ENCODE measurements around the gene ICE2.
A peak's percentile ranks its signal among the peaks of the same experiment; 100 is the strongest.

Gene ICE2

DNA sequence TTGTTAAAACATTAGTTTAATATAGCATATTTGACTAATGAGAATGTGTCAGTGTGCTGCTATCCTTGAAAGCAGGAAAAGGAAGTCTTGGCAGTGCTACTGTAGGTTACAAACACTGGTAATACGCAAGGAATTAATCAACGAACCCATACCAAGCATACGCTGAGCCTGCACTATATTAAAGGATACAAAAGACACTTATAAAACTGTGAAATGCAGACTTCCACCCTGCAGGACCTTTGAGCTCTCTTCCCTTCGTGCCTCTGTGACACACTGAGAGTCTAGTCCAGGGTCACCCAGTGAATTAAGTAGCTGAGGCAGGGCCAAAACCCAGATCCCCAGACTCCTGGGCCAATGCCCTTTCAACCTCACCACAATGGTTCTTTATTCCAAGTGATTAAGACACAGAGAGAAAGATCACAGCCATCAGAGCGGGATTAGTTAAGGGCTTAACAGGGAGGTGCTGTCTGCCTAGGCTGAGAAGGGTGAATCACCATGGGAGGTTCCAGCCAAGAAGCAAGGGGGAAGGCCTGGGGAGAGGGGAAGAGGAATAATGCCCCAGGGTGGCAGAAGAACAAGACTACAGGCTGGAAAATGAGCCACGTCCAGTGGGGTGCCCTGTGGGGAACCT, 88.0 kb downstream of the ICE2 start:
- Mint-ChIP-seq H3K27ac (peak overlapping the region; percentile 81), H3K4me3 (peak overlapping the region; percentile 71), H3K9me3 (no peaks in the 10 kb centered on the region), H3K4me1 (ENCODE audit: low read depth) (peaks cover 84% of the 10 kb centered on the region), H3K36me3 (ENCODE audit: low read depth) (peaks cover 97% of the 10 kb centered on the region), H3K27me3 (no peaks in the 10 kb centered on the region)
- intact Hi-C loops (cut with micrococcal nuclease) = loop anchor here (5.0 kb wide), 2 partner anchors 36 to 86 kb away; partner anchors contain the start of gene ICE2

DNA sequence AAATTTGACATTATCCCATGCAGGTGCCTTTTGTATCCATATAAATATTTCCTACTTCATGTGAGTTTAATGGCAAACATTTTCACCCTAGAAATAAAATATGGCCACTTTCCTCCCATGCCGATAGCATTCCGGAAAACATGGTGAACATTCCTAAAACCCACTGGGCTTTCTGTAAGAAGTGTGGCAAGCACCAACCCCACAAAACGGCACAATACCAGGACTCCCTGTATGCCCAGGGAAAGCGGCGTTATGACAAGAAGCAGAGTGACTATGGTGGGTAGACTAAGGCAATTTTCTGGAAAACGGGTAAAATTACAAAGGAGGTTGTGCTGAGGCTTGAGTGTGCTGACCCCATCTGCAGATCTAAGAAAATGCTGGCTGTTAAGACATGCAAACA, 88.7 kb downstream of the ICE2 start:
- H3K4me1 Mint-ChIP-seq (ENCODE audit: low read depth) = peaks cover 87% of the 10 kb centered on the region

DNA sequence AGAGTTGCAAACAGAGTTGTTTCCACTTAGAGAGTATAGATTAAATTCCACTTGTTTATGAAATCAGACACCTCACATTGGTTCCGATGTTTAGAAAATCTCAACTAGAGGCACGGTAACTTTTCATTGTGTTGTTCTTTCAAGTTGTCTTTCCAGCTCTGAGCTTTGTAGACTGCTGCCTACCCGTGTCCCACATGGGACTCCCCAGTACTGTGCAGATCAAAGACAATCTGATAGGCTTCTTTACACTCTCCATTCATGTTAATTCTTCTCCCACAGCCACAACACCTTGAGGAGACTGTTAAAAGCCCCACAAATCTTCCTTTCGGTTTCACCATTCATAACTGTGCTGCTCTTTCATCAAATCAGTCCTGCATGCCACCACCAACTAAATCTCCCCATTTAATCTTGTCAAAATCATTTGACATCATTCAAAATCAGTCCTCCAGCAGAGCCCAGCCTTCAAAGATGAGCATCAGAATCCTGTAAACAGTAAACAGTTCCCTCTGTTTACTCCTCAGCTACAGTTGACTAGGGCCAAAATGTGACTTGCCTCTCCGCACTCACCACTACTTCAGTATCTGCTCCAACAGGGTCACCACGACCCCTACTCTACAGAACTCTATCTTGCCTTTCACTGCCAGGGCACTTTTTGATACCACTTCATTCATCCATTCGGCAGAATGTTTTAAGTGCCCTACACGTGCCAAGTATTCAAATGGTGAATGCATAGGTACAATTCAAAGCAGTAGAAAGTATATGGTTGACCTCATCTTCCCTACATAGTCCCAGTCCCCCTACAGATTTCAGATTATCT, 89.5 kb downstream of the ICE2 start:
- H3K4me3 Mint-ChIP-seq = peak overlapping the region; percentile 13
- no peaks in the 10 kb centered on the region for H3K27me3 Mint-ChIP-seq
- peak overlapping the region; percentile 4 for H3K27ac Mint-ChIP-seq
- peaks cover 96% of the 10 kb centered on the region for H3K36me3 Mint-ChIP-seq (ENCODE audit: low read depth)
- intact Hi-C loops (cut with micrococcal nuclease) = loop anchor here (5.0 kb wide), 2 partner anchors 38 to 88 kb away; partner anchors contain the start of gene ICE2
- peaks cover 83% of the 10 kb centered on the region for H3K4me1 Mint-ChIP-seq (ENCODE audit: low read depth)
- no peaks in the 10 kb centered on the region for H3K9me3 Mint-ChIP-seq

More for the DNA sequence above, 88.7 kb downstream of the ICE2 start:
- Mint-ChIP-seq H3K27ac (peak overlapping the region; percentile 4), H3K27me3 (no peaks in the 10 kb centered on the region), H3K4me3 (peak overlapping the region; percentile 37), H3K36me3 (ENCODE audit: low read depth) (peaks cover 97% of the 10 kb centered on the region), H3K9me3 (no peaks in the 10 kb centered on the region)
- intact Hi-C loops (cut with micrococcal nuclease) = loop anchor here (5.0 kb wide), 2 partner anchors 37 to 87 kb away; partner anchors contain the start of gene ICE2

GRCh38 chr15:60387321-60387720, 91.6 kb downstream of the ICE2 start:
- Mint-ChIP-seq H3K9me3 (no peaks in the 10 kb centered on the region), H3K36me3 (ENCODE audit: low read depth) (peaks cover 96% of the 10 kb centered on the region), H3K27ac (no peak overlapping the region), H3K4me1 (ENCODE audit: low read depth) (peaks cover 77% of the 10 kb centered on the region), H3K4me3 (no peak overlapping the region), H3K27me3 (no peaks in the 10 kb centered on the region)
- intact Hi-C loops (cut with micrococcal nuclease) = no loop called here

GRCh38 chr15:60386615-60387014, 92.3 kb downstream of the ICE2 start:
- Mint-ChIP-seq H3K27ac (no peak overlapping the region), H3K4me1 (ENCODE audit: low read depth) (peaks cover 73% of the 10 kb centered on the region), H3K27me3 (no peaks in the 10 kb centered on the region), H3K36me3 (ENCODE audit: low read depth) (peaks cover 98% of the 10 kb centered on the region), H3K4me3 (no peak overlapping the region), H3K9me3 (no peaks in the 10 kb centered on the region)
- intact Hi-C loops (cut with micrococcal nuclease) = no loop called here

DNA sequence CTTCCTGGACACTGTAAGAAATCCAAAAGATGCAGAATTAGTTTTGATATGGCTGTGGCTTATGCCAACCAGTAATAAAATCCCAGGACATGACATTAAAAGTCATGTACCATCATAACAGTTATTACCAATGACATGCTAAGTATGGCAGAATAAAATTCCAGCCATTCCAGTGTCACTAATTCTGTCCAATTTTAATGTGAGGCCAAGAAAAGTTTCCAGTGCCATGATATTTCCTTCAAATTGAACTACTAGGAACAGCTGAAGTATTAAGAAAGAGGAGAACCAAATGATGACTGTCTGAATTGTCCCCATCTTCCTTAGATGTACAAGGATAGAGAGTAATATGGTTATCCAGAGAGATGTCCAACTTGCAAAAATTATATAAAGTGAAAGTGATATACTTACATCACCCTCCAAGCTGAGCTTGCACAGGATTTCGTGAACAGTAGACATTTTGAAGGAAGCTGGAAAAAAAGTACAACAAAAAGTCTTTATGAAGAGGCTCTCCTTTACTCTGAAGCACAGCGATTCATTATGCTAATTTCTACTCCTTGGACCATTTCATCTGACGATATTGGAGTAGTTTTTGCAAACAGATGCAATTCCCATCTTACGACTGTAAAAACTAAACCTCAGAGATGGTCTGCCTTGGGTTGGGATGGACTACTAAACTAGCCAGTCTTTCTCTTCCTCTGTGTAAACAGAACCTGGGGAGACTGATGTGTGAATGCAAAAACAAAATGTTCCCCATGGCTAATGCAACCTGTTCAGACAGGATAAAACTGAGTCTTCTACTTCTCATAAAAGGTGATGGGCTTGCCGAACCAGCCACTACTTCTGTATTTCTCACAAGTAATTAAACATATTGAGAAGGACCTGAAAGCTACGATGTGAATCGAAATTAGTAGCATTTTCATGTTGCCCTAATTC, 93.1 kb downstream of the ICE2 start:
- intact Hi-C loops (cut with micrococcal nuclease) = no loop called here
- Mint-ChIP-seq H3K4me1 (ENCODE audit: low read depth) (peaks cover 72% of the 10 kb centered on the region), H3K9me3 (no peaks in the 10 kb centered on the region), H3K36me3 (ENCODE audit: low read depth) (peaks cover 98% of the 10 kb centered on the region), H3K4me3 (no peak overlapping the region), H3K27ac (no peak overlapping the region), H3K27me3 (no peaks in the 10 kb centered on the region)

GRCh38 chr15:60384526-60385126, 94.3 kb downstream of the ICE2 start:
- Mint-ChIP-seq H3K9me3 (no peaks in the 10 kb centered on the region), H3K27me3 (no peaks in the 10 kb centered on the region), H3K4me1 (ENCODE audit: low read depth) (peaks cover 61% of the 10 kb centered on the region), H3K27ac (no peak overlapping the region), H3K36me3 (ENCODE audit: low read depth) (peaks cover 98% of the 10 kb centered on the region), H3K4me3 (no peak overlapping the region)
- intact Hi-C loops (cut with micrococcal nuclease) = no loop called here

- no peaks in the 10 kb centered on the region for H3K9me3 Mint-ChIP-seq
- H3K27me3 Mint-ChIP-seq = no peaks in the 10 kb centered on the region
- peaks cover 98% of the 10 kb centered on the region for H3K36me3 Mint-ChIP-seq (ENCODE audit: low read depth)
- intact Hi-C loops (cut with micrococcal nuclease) = no loop called here
- H3K27ac Mint-ChIP-seq = no peak overlapping the region
- peaks cover 55% of the 10 kb centered on the region for H3K4me1 Mint-ChIP-seq (ENCODE audit: low read depth)
- no peak overlapping the region for H3K4me3 Mint-ChIP-seq
Observed at GRCh38 chr15:60384053-60384452, 94.9 kb downstream of the ICE2 start.

GRCh38 chr15:60382773-60383674, 95.9 kb downstream of the ICE2 start:
- H3K27ac Mint-ChIP-seq = peak overlapping the region; percentile 12
- H3K36me3 Mint-ChIP-seq (ENCODE audit: low read depth) = peaks cover 98% of the 10 kb centered on the region
- intact Hi-C loops (cut with micrococcal nuclease) = no loop called here
- no peak overlapping the region for H3K4me3 Mint-ChIP-seq
- H3K4me1 Mint-ChIP-seq (ENCODE audit: low read depth) = peaks cover 46% of the 10 kb centered on the region
- no peaks in the 10 kb centered on the region for H3K9me3 Mint-ChIP-seq
- H3K27me3 Mint-ChIP-seq = no peaks in the 10 kb centered on the region

- intact Hi-C loops (cut with micrococcal nuclease) = no loop called here
- Mint-ChIP-seq H3K4me1 (ENCODE audit: low read depth) (peaks cover 37% of the 10 kb centered on the region), H3K36me3 (ENCODE audit: low read depth) (peaks cover 99% of the 10 kb centered on the region), H3K9me3 (no peaks in the 10 kb centered on the region), H3K4me3 (no peak overlapping the region), H3K27ac (no peak overlapping the region), H3K27me3 (no peaks in the 10 kb centered on the region)
Observed at GRCh38 chr15:60381148-60381788, 97.7 kb downstream of the ICE2 start.

- Mint-ChIP-seq H3K36me3 (ENCODE audit: low read depth) (peaks cover 100% of the 10 kb centered on the region), H3K4me3 (no peak overlapping the region), H3K4me1 (ENCODE audit: low read depth) (peaks cover 41% of the 10 kb centered on the region), H3K9me3 (no peaks in the 10 kb centered on the region), H3K27me3 (no peaks in the 10 kb centered on the region), H3K27ac (no peak overlapping the region)
- intact Hi-C loops (cut with micrococcal nuclease) = no loop called here
Observed at GRCh38 chr15:60379525-60380274, 99.2 kb downstream of the ICE2 start.

GRCh38 chr15:60379185-60379524, 99.8 kb downstream of the ICE2 start:
- intact Hi-C loops (cut with micrococcal nuclease) = no loop called here

More at GRCh38 chr15:60379185-60379524, 99.8 kb downstream of the ICE2 start:
- Mint-ChIP-seq H3K4me1 (ENCODE audit: low read depth) (peaks cover 42% of the 10 kb centered on the region), H3K27me3 (no peaks in the 10 kb centered on the region), H3K4me3 (no peak overlapping the region), H3K36me3 (ENCODE audit: low read depth) (peaks cover 100% of the 10 kb centered on the region), H3K27ac (no peak overlapping the region), H3K9me3 (no peaks in the 10 kb centered on the region)

Data from dendritic cell treated with granulocyte-macrophage colony-stimulating factor and Interleukin-4, amounts not matched to agents 40 ng/mL and 50 ng/mL, for 4 days (primary cell).